LNCAP (cell line): ENCODE data around the gene RAB17.

Source experiments
- CTCF ChIP-seq: fragments of 450-650 bp; IDR thresholded peaks from 2 replicates; pipeline ENCODE4 v1.5.1; 2017; ENCODE audit warnings: mild to moderate bottlenecking

Gene RAB17

GRCh38 chr2:237542001-237542704, 48.4 kb downstream of the RAB17 start:
- TF ChIP-seq CTCF, result no peak

- no peak for TF ChIP-seq CTCF
Observed at GRCh38 chr2:237541243-237541642, 49.3 kb downstream of the RAB17 start.

- no peak for TF ChIP-seq CTCF
Observed at GRCh38 chr2:237540823-237541222, 49.7 kb downstream of the RAB17 start.

DNA sequence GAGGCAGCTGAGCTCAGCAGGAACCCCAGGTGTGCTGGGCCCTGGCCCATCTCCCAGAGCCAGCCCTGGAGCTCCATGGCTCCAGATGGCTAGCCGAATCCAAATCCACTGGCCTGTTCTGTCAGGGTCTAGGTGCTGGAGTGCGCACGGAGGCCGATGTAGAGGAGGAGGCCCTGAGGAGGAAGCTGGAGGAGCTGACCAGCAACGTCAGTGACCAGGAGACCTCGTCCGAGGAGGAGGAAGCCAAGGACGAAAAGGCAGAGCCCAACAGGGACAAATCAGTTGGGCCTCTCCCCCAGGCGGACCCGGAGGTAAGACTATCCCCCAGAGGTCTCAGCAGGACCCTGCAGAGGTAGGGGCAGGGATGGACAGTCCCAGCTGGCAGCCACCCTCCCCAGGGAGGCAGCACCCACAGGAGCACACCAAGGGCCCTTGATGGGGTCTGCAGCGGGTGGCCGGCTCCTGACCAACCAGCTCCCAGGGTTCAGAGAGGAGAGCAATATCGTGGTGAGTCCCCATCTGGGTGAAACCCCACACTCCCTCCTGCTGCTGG, 50.2 kb downstream of the RAB17 start:
- TF ChIP-seq CTCF, result no peak

DNA sequence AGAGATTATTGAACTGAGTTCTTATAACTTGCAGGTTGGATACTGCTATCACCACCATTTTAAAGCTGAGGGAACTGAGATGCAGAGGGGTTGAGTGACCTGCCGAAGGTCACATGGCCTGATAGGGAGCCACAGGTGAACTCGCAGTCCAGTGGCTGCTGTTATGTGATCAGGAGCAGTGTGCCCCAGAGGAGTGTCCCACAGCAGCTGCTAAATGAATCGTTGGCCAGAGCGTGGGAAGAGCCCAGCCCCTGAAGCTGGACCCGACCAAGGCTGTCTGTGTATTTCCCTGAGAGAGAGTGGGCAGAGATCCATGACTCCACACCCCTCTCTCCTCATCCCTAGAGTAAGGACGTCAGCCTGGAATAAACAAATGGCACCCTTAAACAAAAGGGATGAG, 50.9 kb downstream of the RAB17 start:
- no peak for TF ChIP-seq CTCF

GRCh38 chr2:237538901-237539300, 51.6 kb downstream of the RAB17 start:
- TF ChIP-seq CTCF, result no peak

GRCh38 chr2:237538001-237538720, 52.4 kb downstream of the RAB17 start:
- TF ChIP-seq CTCF, result no peak
